GM19397 (cell line): Measurements from ENCODE around the gene MCCC1.
"Not testable (repeated sequence)": the region's sequence is repeated elsewhere in the genome, so short reads cannot be mapped to it uniquely, and the experiment has no call there.

Experiments used
- ATAC-seq: cut with Tn5 transposase; IDR thresholded peaks from one replicate; pipeline ENCODE4 v1.9.1; 2021; ENCODE audit warnings: mild to moderate bottlenecking, moderate library complexity; ENCODE audit not compliant: unreplicated experiment

MCCC1 gene

GRCh38 chr3:183106635-183107034 is 7.3 kb upstream of the MCCC1 start:
- ATAC-seq: no peak

DNA sequence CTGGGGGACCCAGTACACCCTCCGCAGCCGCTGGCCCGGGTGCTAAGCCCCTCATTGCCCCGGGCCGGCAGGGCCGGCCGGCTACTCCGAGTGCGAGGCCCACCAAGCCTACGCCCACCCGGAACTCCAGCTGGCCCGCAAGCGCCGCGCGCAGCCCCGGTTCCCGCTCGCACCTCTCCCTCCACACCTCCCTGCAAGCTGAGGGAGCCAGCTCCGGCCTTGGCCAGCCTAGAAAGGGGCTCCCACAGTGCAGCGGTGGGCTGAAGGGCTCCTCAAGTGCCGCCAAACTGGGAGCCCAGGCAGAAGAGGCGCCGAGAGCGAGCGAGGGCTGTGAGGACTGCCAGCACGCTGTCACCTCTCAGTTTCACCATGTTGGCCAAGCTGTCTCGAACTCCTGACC is 4.7 kb upstream of the MCCC1 start:
- not testable (repeated sequence) for ATAC-seq

GRCh38 chr3:183101040-183101439 is 1.7 kb upstream of the MCCC1 start:
- ATAC-seq: not testable (repeated sequence)

GRCh38 chr3:183100376-183100775 is 1.1 kb upstream of the MCCC1 start:
- ATAC-seq: no peak

GRCh38 chr3:183099838-183100204 is 525 bp upstream of the MCCC1 start:
- ATAC-seq: no peak

- ATAC-seq: peak; percentile 23
These were observed 715 bp downstream of the MCCC1 start for GRCh38 chr3:183098536-183099025.

DNA sequence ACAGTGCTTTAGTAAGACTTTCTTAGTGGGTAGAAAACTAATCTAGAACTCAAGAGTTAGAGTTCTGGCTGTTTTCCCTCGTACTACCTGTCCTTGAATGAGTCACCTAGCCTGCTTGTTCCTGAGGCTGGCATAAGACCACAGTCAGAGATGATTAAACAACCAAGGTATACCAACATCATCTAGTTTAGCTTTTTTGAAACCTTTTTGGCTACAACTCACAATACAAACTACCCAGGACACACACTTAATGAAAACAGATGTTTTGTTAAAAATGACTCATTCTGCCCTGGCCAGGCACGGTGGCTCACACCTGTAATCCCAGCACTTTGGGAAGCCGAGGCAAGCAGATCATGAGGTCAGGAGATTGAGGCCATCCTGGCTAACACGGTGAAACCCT is 4.6 kb downstream of the MCCC1 start:
- ATAC-seq: no peak

- no peak for ATAC-seq
These were observed 7.0 kb downstream of the MCCC1 start for GRCh38 chr3:183092256-183092655.

- no peak for ATAC-seq
These were observed 12.1 kb downstream of the MCCC1 start for GRCh38 chr3:183087184-183087583.

- ATAC-seq: no peak
These were observed 13.5 kb downstream of the MCCC1 start for GRCh38 chr3:183085634-183086390.

DNA sequence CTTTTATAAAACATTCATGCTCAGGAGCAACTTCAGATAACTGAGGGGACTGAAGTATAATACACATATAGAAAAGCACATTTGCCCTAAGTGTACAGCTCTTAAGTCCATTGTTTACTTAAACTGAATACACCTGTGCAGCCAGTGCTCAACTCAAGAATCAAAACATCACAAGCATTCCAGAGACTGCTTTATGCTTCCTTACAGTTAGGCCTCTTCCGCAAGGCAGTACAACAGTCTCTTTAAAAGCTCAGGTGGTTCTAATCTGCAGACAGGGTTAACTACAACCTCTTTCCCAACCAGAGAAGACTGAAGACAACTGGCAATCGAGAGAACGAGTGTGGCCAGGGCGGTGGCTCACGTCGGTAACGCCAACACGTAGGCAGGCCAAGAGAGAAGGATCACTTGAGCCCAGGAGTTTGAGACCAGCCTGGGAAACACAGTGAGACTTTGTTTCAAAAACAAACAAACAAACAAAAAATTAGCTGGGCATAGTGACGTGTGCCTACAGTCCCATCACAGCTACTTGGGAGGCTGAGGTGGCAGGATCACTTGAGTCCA is 16.9 kb downstream of the MCCC1 start:
- ATAC-seq: no peak

DNA sequence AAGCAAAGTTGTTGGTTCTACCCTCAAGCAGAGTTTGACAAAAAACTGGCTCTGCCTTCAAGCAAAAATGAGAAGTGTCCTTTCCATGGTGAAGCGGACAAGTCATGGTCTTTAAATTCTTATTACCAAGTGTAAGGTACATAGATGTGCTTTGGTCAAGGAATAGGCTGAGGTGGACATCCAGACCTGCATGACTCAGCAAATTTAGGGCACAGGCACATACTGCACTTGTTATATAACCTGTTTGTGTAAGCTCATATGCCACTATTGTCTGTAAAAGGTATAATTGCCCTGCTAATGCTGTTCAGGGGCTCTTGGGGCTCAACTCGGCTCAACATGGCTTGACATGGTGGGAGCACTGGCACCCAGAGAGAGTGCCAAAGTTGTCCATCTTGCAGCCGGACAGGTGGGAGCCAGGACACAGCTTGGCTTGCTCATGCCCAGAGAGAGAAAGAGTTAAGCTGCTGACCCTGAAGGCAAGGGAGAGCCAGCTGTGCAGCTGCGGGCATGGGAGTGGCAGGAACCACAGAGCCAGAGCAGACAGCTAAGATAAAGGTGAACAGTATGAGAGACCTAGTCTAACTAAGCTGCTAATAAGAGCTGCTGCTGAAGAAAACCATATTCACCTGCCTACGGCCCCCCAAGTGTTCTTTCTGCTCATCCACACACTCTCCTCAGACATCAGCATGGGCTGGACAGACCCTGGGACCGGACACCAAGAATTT is 17.7 kb downstream of the MCCC1 start:
- ATAC-seq: no peak

- ATAC-seq: no peak
These were observed 18.7 kb downstream of the MCCC1 start for GRCh38 chr3:183080628-183081027.

- ATAC-seq: no peak
These were observed 24.4 kb downstream of the MCCC1 start for GRCh38 chr3:183074881-183075280.

GRCh38 chr3:183074261-183074660 is 25.0 kb downstream of the MCCC1 start:
- no peak for ATAC-seq

DNA sequence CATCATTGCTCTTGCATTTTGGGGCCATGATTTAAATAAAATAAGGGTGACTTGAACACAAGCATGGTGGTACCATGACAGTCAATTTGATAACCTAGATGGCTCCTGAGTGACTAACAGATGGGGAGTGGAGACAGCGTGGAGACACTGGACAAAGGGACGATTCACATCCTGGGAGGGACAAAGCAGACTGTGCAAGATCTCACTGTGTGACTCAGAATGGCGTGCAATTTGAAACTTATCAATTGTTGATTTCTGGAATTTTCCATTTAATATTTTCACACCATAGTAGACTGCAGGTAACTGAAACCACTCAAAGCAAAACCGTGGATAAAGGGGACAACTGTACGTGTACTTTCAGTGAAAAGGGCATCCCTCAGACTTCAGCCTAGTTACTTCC is 25.5 kb downstream of the MCCC1 start:
- no peak for ATAC-seq

DNA sequence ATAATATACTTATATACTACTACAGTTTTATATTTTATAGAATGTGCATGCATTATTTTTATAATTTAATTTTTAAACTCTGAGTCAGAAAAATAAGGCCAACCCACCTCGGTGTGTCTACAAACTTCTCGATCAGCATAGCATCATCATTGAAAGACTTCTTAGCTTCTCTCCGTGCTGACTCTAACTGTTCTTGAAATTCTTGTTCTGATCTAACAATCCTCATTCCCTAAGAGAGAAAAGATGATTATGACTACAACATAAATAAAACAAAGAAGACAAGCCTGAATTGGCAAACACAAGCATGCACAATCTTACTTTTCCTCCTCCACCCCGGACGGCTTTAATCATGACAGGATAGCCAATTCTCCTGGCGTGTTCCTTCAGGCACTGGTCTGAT is 28.4 kb downstream of the MCCC1 start:
- no peak for ATAC-seq

DNA sequence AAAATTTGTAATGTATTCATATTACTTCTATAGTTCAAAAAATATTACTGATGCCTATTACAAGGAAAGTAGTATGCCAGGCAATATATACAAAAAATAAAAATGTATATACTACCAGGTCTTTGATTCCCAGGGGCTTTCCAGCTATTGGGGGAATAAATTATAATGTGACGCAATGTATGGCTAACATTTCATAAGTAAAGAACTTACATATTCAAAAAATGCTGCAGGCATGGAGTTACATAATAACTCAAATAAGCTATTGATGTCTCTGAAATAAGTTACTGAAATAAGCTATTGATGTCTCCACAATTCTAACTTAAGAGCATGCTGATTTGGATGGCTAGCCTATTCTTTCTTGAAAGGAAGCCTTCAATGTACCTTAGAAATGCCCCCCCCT is 30.2 kb downstream of the MCCC1 start:
- ATAC-seq: no peak

GRCh38 chr3:183066891-183067290 is 32.4 kb downstream of the MCCC1 start:
- not testable (repeated sequence) for ATAC-seq

GRCh38 chr3:183064475-183064874 is 34.8 kb downstream of the MCCC1 start:
- ATAC-seq: no peak

GRCh38 chr3:183061391-183062172 is 37.7 kb downstream of the MCCC1 start:
- ATAC-seq: no peak
